ENCODE results near the gene DISC1. TPM values are rescaled to one million over a fixed set of nuclear protein-coding genes. Genes with fewer than 3 reads are reported as not detected.
"Not testable (repeated sequence)": the region's sequence is repeated elsewhere in the genome, so short reads cannot be mapped to it uniquely, and the experiment has no call there.

DISC1 gene
- total RNA-seq, 1 donor from 2014 or later = 12.5 TPM

DNA sequence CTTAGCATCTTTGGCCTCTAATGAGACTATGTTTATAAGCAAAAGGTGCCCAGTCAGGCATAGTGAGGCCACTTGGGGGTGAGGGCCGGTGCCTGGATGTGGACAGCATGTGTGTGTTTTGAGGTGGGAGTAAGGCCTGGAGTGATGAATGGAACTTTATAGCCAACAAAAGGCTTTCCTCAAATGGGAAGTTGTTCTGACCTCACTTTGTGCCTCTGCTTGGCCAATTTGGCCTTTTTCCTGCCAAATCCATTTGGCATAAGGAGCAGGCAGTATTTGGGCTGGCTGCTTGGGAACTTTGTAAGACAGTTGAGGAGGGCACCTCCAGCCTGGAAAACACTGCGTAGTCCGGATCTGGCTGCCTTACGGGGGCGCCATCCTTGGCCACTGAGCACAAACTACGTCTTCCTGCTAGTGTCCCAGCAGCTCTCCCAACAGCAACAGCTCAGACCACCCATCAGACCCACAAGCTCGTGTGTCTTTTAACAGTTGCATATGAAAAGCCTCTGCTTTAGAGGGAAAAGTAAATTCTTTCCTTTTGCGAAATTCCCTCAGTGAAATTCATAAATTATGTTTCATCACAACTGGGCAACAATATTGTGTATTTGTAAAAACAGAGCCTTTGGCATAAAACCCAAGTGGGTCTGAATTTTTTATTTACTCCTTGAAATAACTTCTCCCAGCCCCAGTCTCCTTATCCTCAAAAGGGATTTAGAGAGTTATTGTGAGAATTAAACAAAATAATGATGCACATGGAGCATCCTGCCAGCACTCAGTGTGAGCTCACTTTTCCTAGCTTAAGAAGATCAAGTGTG, 322.9 kb downstream of the DISC1 start:
- H3K36me3 ChIP-seq (ENCODE audit: control insufficient read depth in 3 of 3, insufficient read depth in 3 of 3, low read length in 3 of 3) = no peaks in the 10 kb centered on the region
- H3K9ac ChIP-seq (ENCODE audit: low read depth in 1 of 3, low read length in 3 of 3) = no peak overlapping the region
- H3K4me3 ChIP-seq (ENCODE audit: low read length in 3 of 3) = no peak overlapping the region
- H3K4me1 ChIP-seq (ENCODE audit: control insufficient read depth in 3 of 3, insufficient read depth in 3 of 3, low read length in 3 of 3) = no peaks in the 10 kb centered on the region
- H3K9me3 ChIP-seq (ENCODE audit: control insufficient read depth in 3 of 3, low read length in 3 of 3) = no peaks in the 10 kb centered on the region
- peaks cover 0 to 4% (median 0%) of the 10 kb centered on the region in 3 donors for H3K27me3 ChIP-seq (ENCODE audit: control insufficient read depth in 3 of 3, insufficient read depth in 3 of 3, low read length in 3 of 3)
- no peak overlapping the region for H3K27ac ChIP-seq (ENCODE audit: low read depth, low read length)

DNA sequence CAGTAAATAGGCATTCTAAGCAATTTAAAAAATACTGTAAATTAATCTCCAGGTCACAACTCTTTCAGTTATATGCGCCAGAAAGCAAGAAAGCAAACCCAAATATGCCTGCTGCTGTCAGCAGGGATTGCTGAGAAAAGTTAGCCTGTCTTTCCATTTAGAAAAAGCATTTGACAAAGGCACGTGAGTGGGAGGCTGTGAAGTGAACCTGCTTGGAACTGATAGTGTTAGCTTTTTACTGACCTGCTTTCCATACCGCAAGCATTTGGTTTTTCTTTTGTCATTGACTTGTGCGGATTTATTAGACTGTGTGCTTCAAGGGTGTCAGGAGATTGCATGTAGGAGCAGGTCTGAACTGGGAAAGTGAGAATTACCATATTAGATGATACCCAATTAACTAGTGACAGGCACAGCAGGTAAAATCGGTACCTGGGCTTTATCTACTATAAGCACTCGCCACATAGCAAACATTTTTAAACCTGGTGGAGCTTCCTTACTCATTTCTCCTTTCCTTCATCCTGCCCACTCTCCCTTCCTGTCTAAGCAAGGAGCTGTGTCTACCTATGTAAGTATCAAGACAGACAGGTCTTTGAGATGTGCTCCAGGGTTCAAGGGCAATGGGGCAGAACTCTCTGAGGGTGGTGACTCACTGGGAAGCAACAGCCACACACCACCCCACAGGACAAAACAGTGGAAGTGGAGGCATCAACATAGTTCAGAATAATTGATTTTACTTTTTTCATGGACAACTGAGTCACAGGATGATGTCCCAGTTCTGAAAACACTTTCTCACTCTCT, 323.9 kb downstream of the DISC1 start:
- Histone ChIP-seq H3K9ac (ENCODE audit: low read depth in 1 of 3, low read length in 3 of 3) (no peak overlapping the region), H3K4me1 (ENCODE audit: control insufficient read depth in 3 of 3, insufficient read depth in 3 of 3, low read length in 3 of 3) (no peaks in the 10 kb centered on the region), H3K36me3 (ENCODE audit: control insufficient read depth in 3 of 3, insufficient read depth in 3 of 3, low read length in 3 of 3) (no peaks in the 10 kb centered on the region), H3K27ac (ENCODE audit: low read depth, low read length) (no peak overlapping the region), H3K9me3 (ENCODE audit: control insufficient read depth in 3 of 3, low read length in 3 of 3) (no peaks in the 10 kb centered on the region), H3K4me3 (ENCODE audit: low read length in 3 of 3) (no peak overlapping the region), H3K27me3 (ENCODE audit: control insufficient read depth in 3 of 3, insufficient read depth in 3 of 3, low read length in 3 of 3) (peaks cover 0 to 4% (median 0%) of the 10 kb centered on the region in 3 donors)

DNA sequence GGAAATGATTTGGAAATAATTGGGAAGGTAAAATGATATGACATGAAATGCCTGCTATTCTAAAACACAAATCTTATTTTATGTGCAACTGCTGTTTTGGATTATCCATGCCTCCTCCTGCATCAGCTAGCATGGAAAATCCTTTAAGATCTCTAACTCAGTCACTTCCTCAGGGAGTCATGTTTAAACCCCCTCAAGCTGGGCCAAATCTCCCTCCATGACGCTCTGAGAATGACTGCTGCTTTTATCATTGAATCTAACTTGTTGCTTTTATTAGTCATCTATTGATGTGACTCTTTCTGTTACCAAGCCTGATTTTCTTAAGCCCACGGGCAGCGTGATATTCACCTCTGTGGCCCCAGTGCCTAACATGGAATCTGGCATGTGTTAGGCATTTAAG, 324.8 kb downstream of the DISC1 start:
- H3K9ac ChIP-seq (ENCODE audit: low read depth in 1 of 3, low read length in 3 of 3) = no peak overlapping the region
- no peak overlapping the region for H3K27ac ChIP-seq (ENCODE audit: low read depth, low read length)
- no peaks in the 10 kb centered on the region for H3K36me3 ChIP-seq (ENCODE audit: control insufficient read depth in 3 of 3, insufficient read depth in 3 of 3, low read length in 3 of 3)
- H3K4me1 ChIP-seq (ENCODE audit: control insufficient read depth in 3 of 3, insufficient read depth in 3 of 3, low read length in 3 of 3) = no peaks in the 10 kb centered on the region
- no peak overlapping the region for H3K4me3 ChIP-seq (ENCODE audit: low read length in 3 of 3)
- H3K27me3 ChIP-seq (ENCODE audit: control insufficient read depth in 3 of 3, insufficient read depth in 3 of 3, low read length in 3 of 3) = peaks cover 0 to 4% (median 0%) of the 10 kb centered on the region in 3 donors
- no peaks in the 10 kb centered on the region for H3K9me3 ChIP-seq (ENCODE audit: control insufficient read depth in 3 of 3, low read length in 3 of 3)

DNA sequence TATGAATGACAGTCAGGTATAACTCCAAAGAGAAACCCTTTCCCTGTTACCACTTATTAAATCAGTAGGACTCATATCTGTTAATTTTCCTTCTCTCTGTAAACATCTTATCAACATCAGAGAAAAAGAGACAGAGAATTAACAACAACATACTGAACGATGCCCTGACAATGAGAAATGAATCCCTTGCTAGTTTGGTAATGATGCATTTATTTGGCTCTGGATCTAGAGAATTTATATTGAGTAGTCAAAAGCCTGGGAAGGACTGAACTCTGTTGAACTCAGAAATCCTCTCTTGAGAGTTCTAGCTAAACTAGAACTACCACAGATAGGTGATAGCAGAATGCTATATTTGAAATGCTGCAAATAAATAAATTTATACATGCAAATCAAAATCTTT, 325.6 kb downstream of the DISC1 start:
- no peak overlapping the region for H3K27ac ChIP-seq (ENCODE audit: low read depth, low read length)
- peaks cover 0 to 4% (median 0%) of the 10 kb centered on the region in 3 donors for H3K27me3 ChIP-seq (ENCODE audit: control insufficient read depth in 3 of 3, insufficient read depth in 3 of 3, low read length in 3 of 3)
- H3K36me3 ChIP-seq (ENCODE audit: control insufficient read depth in 3 of 3, insufficient read depth in 3 of 3, low read length in 3 of 3) = no peaks in the 10 kb centered on the region

DNA sequence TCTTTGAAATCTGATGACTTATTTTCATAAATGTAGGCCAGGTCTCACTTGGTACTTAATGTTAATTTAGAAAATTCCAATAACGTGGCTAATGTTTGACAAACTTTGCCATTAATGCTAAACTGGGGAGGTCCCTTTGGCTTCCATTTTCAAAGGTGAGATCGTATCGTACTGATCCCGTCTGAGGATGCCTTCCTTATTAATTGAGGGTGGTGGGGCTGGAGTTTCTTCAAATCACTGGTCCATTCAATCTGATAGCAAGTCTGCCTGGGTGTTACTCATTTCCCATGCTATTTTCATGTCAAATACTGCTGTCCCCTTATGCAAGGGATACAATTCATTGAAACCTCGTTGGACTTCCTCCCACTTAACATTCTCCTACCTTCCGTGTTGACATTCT, 327.1 kb downstream of the DISC1 start:
- Histone ChIP-seq H3K27ac (ENCODE audit: low read depth, low read length) (no peak overlapping the region), H3K4me3 (ENCODE audit: low read length in 3 of 3) (no peak overlapping the region), H3K36me3 (ENCODE audit: control insufficient read depth in 3 of 3, insufficient read depth in 3 of 3, low read length in 3 of 3) (no peaks in the 10 kb centered on the region), H3K9ac (ENCODE audit: low read depth in 1 of 3, low read length in 3 of 3) (no peak overlapping the region), H3K27me3 (ENCODE audit: control insufficient read depth in 3 of 3, insufficient read depth in 3 of 3, low read length in 3 of 3) (peaks cover 0 to 4% (median 0%) of the 10 kb centered on the region in 3 donors), H3K9me3 (ENCODE audit: control insufficient read depth in 3 of 3, low read length in 3 of 3) (no peaks in the 10 kb centered on the region), H3K4me1 (ENCODE audit: control insufficient read depth in 3 of 3, insufficient read depth in 3 of 3, low read length in 3 of 3) (no peaks in the 10 kb centered on the region)

More for the DNA sequence above, 325.6 kb downstream of the DISC1 start:
- no peak overlapping the region for H3K4me3 ChIP-seq (ENCODE audit: low read length in 3 of 3)
- H3K4me1 ChIP-seq (ENCODE audit: control insufficient read depth in 3 of 3, insufficient read depth in 3 of 3, low read length in 3 of 3) = no peaks in the 10 kb centered on the region
- H3K9ac ChIP-seq (ENCODE audit: low read depth in 1 of 3, low read length in 3 of 3) = no peak overlapping the region
- H3K9me3 ChIP-seq (ENCODE audit: control insufficient read depth in 3 of 3, low read length in 3 of 3) = no peaks in the 10 kb centered on the region

DNA sequence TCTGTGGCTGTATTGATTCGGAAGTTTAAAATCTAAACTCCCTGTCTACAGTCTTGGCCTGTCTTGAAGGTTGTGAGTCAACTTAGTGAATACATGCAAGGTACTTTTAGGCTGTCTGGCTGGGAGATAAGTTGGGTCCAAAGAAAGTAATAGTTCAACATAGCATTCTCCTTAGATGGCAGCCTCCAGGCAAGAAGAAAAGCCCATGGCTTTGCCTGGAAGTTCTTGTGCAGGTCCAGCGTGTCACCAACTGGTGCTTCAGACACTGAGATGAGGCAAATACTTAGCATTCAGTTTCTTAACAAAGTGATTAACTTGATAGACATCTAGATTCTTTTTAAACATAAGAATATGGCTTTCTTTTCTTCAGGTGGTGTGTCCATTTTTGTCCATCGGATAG, 328.2 kb downstream of the DISC1 start:
- no peak overlapping the region for H3K4me3 ChIP-seq (ENCODE audit: low read length in 3 of 3)
- H3K36me3 ChIP-seq (ENCODE audit: control insufficient read depth in 3 of 3, insufficient read depth in 3 of 3, low read length in 3 of 3) = no peaks in the 10 kb centered on the region
- H3K9me3 ChIP-seq (ENCODE audit: control insufficient read depth in 3 of 3, low read length in 3 of 3) = no peaks in the 10 kb centered on the region
- H3K27me3 ChIP-seq (ENCODE audit: control insufficient read depth in 3 of 3, insufficient read depth in 3 of 3, low read length in 3 of 3) = no peaks in the 10 kb centered on the region
- H3K4me1 ChIP-seq (ENCODE audit: control insufficient read depth in 3 of 3, insufficient read depth in 3 of 3, low read length in 3 of 3) = no peaks in the 10 kb centered on the region
- no peak overlapping the region for H3K27ac ChIP-seq (ENCODE audit: low read depth, low read length)
- H3K9ac ChIP-seq (ENCODE audit: low read depth in 1 of 3, low read length in 3 of 3) = no peak overlapping the region

DNA sequence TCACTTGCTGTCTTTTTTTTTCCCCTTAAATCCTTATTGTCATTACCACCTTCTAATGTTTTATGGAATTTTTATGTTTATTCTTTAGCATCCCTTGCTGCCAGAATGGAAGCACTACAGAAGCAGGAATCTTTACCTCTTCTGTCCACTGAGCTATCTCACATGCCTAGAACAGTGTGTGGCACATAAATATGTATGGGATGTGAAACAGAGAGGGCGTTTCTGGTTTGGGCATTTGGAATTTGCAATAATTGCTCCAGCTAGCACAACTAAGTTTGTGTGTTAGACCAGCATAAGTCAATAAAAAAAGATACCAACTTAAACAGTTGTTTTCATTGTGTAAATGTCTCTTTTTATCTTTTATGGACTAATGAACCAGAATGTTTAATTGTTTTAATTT, 330.8 kb downstream of the DISC1 start:
- Histone ChIP-seq H3K9me3 (ENCODE audit: control insufficient read depth in 3 of 3, low read length in 3 of 3) (no peaks in the 10 kb centered on the region), H3K36me3 (ENCODE audit: control insufficient read depth in 3 of 3, insufficient read depth in 3 of 3, low read length in 3 of 3) (no peaks in the 10 kb centered on the region), H3K27ac (ENCODE audit: low read depth, low read length) (no peak overlapping the region), H3K4me3 (ENCODE audit: low read length in 3 of 3) (no peak overlapping the region), H3K27me3 (ENCODE audit: control insufficient read depth in 3 of 3, insufficient read depth in 3 of 3, low read length in 3 of 3) (no peaks in the 10 kb centered on the region), H3K4me1 (ENCODE audit: control insufficient read depth in 3 of 3, insufficient read depth in 3 of 3, low read length in 3 of 3) (no peaks in the 10 kb centered on the region), H3K9ac (ENCODE audit: low read depth in 1 of 3, low read length in 3 of 3) (no peak overlapping the region)

DNA sequence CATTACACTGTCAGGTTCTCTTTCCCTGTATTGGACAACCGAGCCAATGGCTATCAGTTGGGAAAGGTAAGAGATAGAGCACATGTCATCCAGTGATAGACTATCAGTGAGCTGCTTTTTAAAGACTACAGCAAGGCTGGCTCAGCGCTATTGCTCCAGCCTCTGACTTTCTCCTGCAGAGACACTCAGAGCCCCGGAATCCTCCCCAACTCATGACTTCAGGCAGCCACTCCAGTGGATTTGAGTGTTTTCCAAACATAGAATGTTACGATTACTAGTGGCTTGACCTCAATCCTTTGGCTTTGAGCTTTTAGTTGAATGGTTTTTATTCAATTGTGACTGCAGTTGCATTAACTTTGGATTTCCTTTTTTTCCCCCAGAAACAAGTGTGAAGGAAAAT, 331.9 kb downstream of the DISC1 start:
- Histone ChIP-seq H3K4me3 (ENCODE audit: low read length in 3 of 3) (no peak overlapping the region), H3K9me3 (ENCODE audit: control insufficient read depth in 3 of 3, low read length in 3 of 3) (no peaks in the 10 kb centered on the region), H3K4me1 (ENCODE audit: control insufficient read depth in 3 of 3, insufficient read depth in 3 of 3, low read length in 3 of 3) (no peaks in the 10 kb centered on the region), H3K27me3 (ENCODE audit: control insufficient read depth in 3 of 3, insufficient read depth in 3 of 3, low read length in 3 of 3) (no peaks in the 10 kb centered on the region), H3K27ac (ENCODE audit: low read depth, low read length) (no peak overlapping the region), H3K9ac (ENCODE audit: low read depth in 1 of 3, low read length in 3 of 3) (no peak overlapping the region), H3K36me3 (ENCODE audit: control insufficient read depth in 3 of 3, insufficient read depth in 3 of 3, low read length in 3 of 3) (no peaks in the 10 kb centered on the region)

DNA sequence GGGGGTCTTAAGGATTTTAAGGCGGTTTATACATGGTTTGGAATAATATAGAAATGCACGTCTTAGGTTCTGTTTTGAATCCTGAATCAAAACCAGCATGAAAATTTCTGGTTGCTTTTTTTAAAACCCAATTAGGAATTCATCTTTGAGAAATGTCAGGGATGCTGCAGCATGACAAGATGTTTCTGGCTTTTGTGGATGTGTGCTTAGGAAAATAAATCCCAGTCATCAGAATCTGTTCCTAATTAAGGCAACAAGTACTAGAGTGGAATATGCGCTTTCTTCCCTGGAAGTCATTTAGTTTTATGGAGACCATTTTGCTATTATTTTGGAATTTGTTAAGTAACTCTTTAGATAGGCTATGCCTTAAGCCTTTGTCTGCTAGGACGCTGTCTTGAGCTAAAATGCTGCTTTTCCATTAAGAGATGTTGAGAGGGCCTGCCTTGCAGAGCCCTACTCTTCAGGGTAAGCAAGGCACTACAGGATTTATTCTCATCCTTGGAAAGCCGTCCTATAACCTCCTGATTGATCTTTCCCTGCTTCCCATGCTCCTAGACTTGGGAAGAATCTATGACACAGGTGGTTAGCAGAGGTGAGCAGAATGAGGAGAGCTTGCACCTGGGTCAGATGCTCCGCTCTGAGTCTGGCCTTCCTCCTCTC, 332.8 kb downstream of the DISC1 start:
- no peak overlapping the region for H3K27ac ChIP-seq (ENCODE audit: low read depth, low read length)
- no peaks in the 10 kb centered on the region for H3K9me3 ChIP-seq (ENCODE audit: control insufficient read depth in 3 of 3, low read length in 3 of 3)
- no peaks in the 10 kb centered on the region for H3K27me3 ChIP-seq (ENCODE audit: control insufficient read depth in 3 of 3, insufficient read depth in 3 of 3, low read length in 3 of 3)
- H3K4me1 ChIP-seq (ENCODE audit: control insufficient read depth in 3 of 3, insufficient read depth in 3 of 3, low read length in 3 of 3) = no peaks in the 10 kb centered on the region
- no peak overlapping the region for H3K4me3 ChIP-seq (ENCODE audit: low read length in 3 of 3)
- H3K36me3 ChIP-seq (ENCODE audit: control insufficient read depth in 3 of 3, insufficient read depth in 3 of 3, low read length in 3 of 3) = no peaks in the 10 kb centered on the region
- H3K9ac ChIP-seq (ENCODE audit: low read depth in 1 of 3, low read length in 3 of 3) = no peak overlapping the region

DNA sequence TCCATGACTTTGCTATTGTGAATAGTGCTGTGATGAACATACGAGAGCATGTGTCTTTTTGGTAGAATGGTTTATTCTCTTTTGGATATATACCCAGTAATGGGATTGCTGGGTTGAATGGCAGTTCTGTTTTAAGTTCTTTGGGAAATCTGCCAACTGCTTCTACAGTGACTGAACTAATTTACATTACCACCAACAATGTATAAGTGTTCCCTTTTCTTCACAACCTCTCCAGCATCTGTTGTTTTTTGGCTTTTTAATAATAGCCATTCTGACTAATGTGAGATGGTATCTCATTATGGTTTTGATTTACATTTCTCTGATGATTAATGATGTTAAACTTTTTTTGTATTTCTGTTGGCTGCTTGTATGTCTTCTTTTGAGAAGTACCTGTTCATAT, 335.2 kb downstream of the DISC1 start:
- H3K4me1 ChIP-seq (ENCODE audit: control insufficient read depth in 3 of 3, insufficient read depth in 3 of 3, low read length in 3 of 3); H3K9me3 ChIP-seq (ENCODE audit: control insufficient read depth in 3 of 3, low read length in 3 of 3); H3K36me3 ChIP-seq (ENCODE audit: control insufficient read depth in 3 of 3, insufficient read depth in 3 of 3, low read length in 3 of 3); H3K27ac ChIP-seq (ENCODE audit: low read depth, low read length); H3K4me3 ChIP-seq (ENCODE audit: low read length in 3 of 3); H3K27me3 ChIP-seq (ENCODE audit: control insufficient read depth in 3 of 3, insufficient read depth in 3 of 3, low read length in 3 of 3); H3K9ac ChIP-seq (ENCODE audit: low read depth in 1 of 3, low read length in 3 of 3): not testable (repeated sequence)
